Measurements from ENCODE around the gene SERAC1. TPM values are rescaled to one million over a fixed set of nuclear protein-coding genes. Genes with fewer than 3 reads are reported as not detected.

The SERAC1 gene
- total RNA-seq, 1 experiment from 2014 or later: 7.6 TPM

GRCh38 chr6:158068156-158068892, 99.7 kb downstream of the SERAC1 start:
- no peaks in the 10 kb centered on the region for H4K20me1 ChIP-seq (ENCODE audit: control insufficient read depth, insufficient read depth, insufficient read length)
- no peak overlapping the region for H3K9ac ChIP-seq (ENCODE audit: extremely low read depth, insufficient read length, low read length)
- no peaks in the 10 kb centered on the region for H3K79me2 ChIP-seq (ENCODE audit: insufficient read depth, low read length)
- no peaks in the 10 kb centered on the region for H3K27me3 ChIP-seq (ENCODE audit: insufficient read depth, low read length)
- no peak for DNase-seq
- H3T11ph ChIP-seq (ENCODE audit: low read length): no peak overlapping the region
- no peaks in the 10 kb centered on the region for H3K4me1 ChIP-seq (ENCODE audit: insufficient read depth, low read length)
- H2AFZ ChIP-seq (ENCODE audit: low read length): no peak overlapping the region
- no peak overlapping the region for H2BK5ac ChIP-seq (ENCODE audit: insufficient read length, low read length)
- H3K56ac ChIP-seq (ENCODE audit: insufficient read length, low read depth, low read length): no peak overlapping the region
- H4K5ac ChIP-seq (ENCODE audit: insufficient read length, low read depth, low read length): no peak overlapping the region
- Mint-ChIP-seq H3K27ac (peak overlapping the region in 2 of 3 experiments; percentile 9 to 64; a peak in 4 of 7 replicates), H3K27me3 (ENCODE audit: low read depth) (no peaks in the 10 kb centered on the region), H3K4me1 (peaks cover 4 to 17% of the 10 kb centered on the region in 2 experiments), H3K4me3 (no peak overlapping the region; a peak in 1 of 5 replicates), H3K36me3 (ENCODE audit: insufficient read depth in 1 of 3, low read depth in 3 of 3) (peaks cover 0 to 53% (median 4%) of the 10 kb centered on the region in 3 experiments; a peak in 3 of 7 replicates), H3K9me3 (no peaks in the 10 kb centered on the region)
- H3K4me2 ChIP-seq (ENCODE audit: insufficient read depth, insufficient read length, low read length): no peak overlapping the region
- H3K18ac ChIP-seq (ENCODE audit: insufficient read length, low read depth, low read length): no peak overlapping the region
- H2BK120ac ChIP-seq (ENCODE audit: low read depth, low read length, poor library complexity, severe bottlenecking): no peak overlapping the region
- H2BK12ac ChIP-seq (ENCODE audit: insufficient read length, low read depth, low read length): no peak overlapping the region
- TF ChIP-seq, protein P1, sequence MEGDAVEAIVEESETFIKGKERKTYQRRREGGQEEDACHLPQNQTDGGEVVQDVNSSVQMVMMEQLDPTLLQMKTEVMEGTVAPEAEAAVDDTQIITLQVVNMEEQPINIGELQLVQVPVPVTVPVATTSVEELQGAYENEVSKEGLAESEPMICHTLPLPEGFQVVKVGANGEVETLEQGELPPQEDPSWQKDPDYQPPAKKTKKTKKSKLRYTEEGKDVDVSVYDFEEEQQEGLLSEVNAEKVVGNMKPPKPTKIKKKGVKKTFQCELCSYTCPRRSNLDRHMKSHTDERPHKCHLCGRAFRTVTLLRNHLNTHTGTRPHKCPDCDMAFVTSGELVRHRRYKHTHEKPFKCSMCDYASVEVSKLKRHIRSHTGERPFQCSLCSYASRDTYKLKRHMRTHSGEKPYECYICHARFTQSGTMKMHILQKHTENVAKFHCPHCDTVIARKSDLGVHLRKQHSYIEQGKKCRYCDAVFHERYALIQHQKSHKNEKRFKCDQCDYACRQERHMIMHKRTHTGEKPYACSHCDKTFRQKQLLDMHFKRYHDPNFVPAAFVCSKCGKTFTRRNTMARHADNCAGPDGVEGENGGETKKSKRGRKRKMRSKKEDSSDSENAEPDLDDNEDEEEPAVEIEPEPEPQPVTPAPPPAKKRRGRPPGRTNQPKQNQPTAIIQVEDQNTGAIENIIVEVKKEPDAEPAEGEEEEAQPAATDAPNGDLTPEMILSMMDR (conservative IDR thresholded peaks at IDR 0.05): no peak
- no peaks in the 10 kb centered on the region for H3K79me1 ChIP-seq (ENCODE audit: insufficient read depth, low read depth, low read length, poor library complexity, severe bottlenecking)
- H3K4ac ChIP-seq (ENCODE audit: low read depth, low read length): no peak overlapping the region
- no peak overlapping the region for H4K8ac ChIP-seq (replicated peaks; ENCODE audit: insufficient read length, low read depth, low read length)
- H4K91ac ChIP-seq (ENCODE audit: insufficient read length, low read depth, low read length): no peak overlapping the region
- no peak overlapping the region for H3K14ac ChIP-seq (ENCODE audit: insufficient read depth, low read length)
- H3K27ac ChIP-seq (ENCODE audit: insufficient read length, low read depth, low read length): no peak overlapping the region
- no peaks in the 10 kb centered on the region for H3K9me3 ChIP-seq (ENCODE audit: control insufficient read depth, low read depth, low read length)
- H2BK15ac ChIP-seq (ENCODE audit: low read depth, low read length): no peak overlapping the region
- no CpG with 5 or more reads among the region's 10 CpGs for whole genome bisulfite sequencing (ENCODE audit: extremely low coverage, insufficient read length, low lambda C conversion rate)
- no peak overlapping the region for H2BK20ac ChIP-seq (ENCODE audit: low read depth, low read length, poor library complexity, severe bottlenecking)
- no peak overlapping the region for H3K23ac ChIP-seq (ENCODE audit: insufficient read length, low read depth, low read length)
- H2AK5ac ChIP-seq (ENCODE audit: insufficient read length, low read length): no peak overlapping the region
- H3K23me2 ChIP-seq (ENCODE audit: insufficient read length, low read depth, low read length, poor library complexity, severe bottlenecking): no peaks in the 10 kb centered on the region

Data from H9 (cell line).